ENCODE measurements around the gene MSI2.
"Not testable (repeated sequence)": the region's sequence is repeated elsewhere in the genome, so short reads cannot be mapped to it uniquely, and the experiment has no call there.

Gene MSI2

DNA sequence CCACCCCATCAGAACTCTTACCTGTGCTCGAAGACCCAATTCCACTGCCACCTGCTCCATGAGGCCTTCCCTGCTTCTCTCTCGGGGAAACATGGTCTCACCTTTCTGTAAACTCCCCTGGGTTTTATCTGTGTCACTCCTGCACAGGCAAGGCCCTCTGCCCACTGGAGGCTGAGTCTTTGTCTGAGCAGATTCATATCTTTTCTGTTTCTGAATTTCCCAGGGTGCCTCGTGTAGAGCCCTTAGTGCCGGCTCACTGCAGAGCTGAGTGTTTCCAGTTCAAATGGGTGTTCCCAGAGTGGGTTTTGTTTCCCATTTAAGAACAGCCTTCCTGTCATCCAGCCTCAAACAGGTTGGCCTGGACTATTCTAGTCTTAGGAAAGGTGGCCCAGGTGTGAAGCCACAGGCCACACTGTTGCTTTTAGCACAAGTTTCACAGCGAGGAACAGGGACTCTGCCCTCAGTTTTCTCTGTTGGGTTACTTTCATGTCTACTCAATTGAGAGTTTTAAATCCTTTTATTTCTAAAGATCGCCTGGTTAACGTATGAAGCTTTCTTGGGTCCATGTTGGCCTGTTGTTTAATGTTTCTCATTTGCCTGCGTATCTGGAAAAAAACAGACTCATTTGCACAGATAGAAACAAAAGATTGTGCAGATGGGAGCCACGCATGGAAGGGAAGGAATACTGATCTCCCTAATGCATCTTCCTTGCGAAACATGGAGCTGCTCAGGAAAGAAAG lies 228.7 kb downstream of the MSI2 start:
- DNase-seq (ENCODE audit: low spot score): no peak

DNA sequence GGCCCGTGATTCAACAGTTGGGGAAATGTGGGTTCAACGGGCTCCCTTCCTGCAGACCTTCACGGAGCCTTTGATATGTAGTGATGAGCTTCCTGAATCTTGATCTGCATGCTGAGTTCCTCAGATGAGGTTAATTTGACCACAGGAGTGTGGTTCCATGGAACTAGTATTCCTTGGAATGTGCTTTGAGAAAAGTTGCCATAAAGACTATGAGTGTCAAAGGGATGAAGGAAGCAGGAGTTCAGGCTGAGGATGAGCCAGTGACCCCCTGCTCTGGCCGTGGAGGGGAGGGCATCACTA lies 229.2 kb downstream of the MSI2 start:
- no peak for DNase-seq (ENCODE audit: low spot score)

DNA sequence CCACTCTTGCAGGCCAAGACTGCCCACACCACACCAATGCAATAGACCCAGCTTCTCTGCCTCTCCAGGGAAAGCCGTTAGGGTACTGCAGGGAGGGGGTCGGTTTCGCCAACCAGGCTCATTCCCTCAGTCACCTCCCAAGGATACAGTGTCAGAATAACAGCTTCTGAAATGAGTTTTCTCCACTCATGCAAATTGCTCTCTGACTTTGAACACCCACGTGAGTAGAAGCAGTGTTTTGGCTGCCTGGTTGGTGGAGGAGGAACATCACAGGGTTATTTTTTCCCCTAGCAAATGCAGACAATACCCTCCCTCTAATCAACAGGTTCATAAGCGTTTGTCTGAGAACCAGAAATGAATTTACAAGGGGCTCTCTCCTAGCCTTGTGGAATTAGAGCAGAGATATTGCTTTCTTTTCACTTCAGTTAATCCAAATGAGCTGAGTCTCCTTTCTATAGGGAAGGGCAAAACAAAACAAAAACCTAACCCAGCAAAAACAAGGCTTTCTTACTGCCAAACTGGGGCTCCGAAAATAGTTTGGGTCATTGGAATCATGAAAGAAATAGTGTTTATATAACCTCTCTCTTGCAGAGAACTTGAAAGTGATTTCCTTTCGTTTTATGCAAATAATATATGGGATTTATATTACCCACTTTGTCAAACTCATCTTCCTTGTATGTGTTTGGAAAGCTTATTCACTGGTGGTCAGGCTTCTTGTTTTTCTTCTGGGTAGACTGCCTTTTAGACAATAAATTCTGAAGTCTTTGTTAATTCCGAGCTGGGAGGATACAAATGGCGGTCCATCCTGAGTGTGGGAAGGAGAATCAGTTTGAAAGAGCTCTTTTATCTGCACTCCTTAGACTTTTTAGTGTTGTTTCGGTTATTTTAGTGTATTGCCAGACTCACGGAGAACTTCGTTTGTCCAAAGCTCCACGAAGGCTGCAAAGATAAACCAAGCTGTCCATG lies 229.9 kb downstream of the MSI2 start:
- no peak for DNase-seq (ENCODE audit: low spot score)

DNA sequence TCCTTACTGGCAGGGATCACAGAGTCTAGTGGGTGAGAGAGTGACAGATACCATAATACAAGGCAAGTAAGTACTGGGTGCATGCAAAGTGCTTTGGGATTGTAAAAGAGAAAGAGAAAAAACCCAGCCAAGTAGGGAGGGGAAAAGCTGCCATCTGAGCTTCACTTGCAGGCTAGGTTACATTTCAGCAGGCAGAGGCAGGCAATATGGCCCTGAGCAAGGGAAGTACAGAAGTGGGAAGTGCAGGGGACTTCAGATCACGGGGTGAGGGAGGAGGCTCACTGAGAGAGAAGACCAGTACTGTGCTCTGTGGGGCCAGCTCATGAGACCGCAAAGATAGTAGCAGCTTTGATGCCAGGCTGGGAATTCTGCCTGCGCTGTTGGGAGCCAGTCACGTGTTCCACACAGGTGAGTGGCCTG lies 230.6 kb downstream of the MSI2 start:
- no peak for DNase-seq (ENCODE audit: low spot score)

DNA sequence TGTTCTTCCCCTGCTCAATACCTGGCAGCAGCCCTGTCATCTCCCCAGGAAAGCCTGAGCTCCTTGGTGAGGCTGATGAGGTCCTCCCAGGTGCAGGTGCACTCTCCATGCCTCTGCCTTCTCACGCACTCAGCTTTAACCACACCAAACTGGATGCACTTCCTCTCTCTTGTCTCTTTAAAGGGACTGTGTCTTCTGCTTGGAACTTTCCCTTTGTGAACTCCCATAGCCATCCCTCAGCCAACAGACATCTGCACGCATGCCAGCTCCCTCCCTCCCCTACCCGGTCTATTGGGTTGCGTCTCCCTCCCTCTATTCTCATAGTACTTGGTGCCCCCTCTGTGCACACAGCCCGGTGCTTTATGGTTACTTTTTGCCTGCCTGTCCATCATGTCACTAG lies 231.2 kb downstream of the MSI2 start:
- no peak for DNase-seq (ENCODE audit: low spot score)

DNA sequence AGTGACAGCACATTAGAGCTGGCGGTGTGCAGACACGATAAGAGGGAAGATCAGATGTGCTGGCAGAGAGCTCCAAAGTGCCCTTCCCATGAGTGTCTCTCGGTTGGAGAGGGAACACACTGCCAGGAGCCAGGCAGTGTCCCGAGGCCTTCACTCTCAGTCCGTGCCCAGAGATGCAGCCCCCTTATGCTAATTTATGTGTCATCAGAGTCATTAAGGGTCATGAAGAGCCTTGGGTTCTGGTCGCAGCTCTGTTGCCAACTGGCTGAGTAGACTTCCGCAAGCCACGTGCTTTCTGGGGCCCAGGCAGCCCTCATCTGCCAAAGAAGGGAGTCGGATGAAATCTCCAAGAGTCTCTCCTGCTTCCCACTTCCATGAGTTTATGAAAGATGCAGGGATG lies 232.5 kb downstream of the MSI2 start:
- DNase-seq (ENCODE audit: low spot score): no peak

DNA sequence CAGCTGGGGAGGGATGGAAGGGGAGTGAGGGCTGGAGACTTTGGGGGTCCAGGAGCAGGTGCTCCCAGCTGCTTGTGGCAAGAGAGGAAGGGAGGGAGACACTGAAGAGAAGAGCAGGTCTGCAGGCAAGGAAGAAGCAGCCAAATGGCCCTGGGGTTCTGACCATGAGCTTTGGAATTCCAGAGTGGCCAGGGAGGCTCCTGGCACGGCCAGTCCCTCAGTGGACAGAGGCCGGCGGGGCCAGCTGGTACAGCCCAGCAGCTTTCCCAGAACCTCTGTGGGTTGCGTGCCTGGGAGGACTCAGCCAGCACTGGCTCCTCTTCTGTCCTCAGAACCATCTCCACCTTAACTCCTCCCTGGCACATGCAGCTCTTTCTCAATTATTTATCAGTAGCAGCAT lies 233.0 kb downstream of the MSI2 start:
- no peak for DNase-seq (ENCODE audit: low spot score)

DNA sequence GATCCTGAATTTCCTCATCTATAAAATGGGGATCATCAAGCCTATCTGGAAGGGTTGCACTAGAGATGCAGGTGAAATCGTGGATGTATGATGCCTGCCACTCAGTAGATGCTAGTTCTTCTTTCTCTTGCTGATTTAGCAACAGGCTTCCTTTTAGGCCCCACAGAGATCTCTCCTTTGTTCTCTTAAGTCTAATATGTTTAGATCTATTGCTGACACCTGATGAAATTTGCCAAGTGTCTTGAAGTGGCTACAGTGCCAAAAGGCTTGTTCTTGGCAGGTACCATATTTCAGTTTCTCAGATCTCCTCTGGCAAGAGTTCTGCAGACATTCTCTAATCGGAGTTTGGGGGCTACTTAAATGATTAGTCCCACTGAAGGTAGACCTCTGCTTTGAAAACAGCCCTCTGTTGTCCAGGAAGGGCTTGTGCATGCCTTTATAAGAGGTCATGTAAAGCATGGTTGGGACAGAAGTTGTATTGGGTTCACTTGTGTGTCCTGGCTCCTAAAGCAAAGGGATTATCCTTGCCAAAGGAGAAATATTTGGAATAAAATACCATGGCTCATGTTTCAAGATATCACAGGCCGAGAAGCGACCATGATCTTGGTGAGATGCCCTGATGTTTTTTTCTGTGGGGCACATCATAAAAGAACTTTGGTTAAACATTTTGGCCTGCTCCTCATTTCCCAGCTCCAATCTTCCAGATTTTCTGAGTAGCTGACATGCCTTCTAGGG lies 234.0 kb downstream of the MSI2 start:
- DNase-seq (ENCODE audit: low spot score): no peak

DNA sequence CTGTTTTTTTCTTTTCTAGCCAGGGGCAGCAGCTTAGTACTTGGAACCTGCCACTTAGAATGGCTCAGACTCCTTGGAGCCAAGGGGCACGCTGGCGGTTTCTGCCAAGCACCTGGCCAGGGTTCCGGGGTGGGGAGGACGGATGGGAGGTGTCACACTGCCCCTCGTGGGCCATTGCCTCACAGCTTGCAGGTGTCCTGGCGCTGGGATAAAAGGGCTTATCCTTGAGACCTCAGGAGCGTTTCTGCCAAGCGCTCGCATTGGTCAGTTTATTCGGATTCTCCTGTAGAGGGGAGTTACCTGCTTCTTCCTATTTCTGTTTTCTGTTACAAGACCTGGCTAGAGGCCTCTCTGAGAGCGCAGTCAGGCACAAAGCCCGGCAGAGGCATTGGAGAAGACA lies 234.6 kb downstream of the MSI2 start:
- DNase-seq (ENCODE audit: low spot score): no peak

DNA sequence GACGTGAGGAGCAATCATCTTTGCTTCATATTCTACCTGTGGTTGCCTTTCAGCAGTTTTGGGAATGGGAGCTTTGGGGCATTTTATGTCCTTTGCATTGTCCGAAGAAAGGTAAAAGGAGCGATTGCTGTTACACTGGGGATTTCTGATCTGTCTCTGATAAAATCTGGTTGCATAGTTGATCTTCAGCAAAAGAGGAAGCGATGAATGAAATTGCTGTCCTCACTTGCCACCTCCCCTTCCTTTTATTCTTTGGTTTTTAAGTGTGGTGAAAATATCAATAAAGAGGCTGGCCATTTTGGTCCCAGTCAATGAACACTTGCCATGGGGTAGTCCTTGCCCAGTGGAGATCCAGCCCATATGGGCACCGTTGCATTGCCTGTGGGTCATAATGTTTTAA lies 236.8 kb downstream of the MSI2 start:
- no peak for DNase-seq (ENCODE audit: low spot score)

DNA sequence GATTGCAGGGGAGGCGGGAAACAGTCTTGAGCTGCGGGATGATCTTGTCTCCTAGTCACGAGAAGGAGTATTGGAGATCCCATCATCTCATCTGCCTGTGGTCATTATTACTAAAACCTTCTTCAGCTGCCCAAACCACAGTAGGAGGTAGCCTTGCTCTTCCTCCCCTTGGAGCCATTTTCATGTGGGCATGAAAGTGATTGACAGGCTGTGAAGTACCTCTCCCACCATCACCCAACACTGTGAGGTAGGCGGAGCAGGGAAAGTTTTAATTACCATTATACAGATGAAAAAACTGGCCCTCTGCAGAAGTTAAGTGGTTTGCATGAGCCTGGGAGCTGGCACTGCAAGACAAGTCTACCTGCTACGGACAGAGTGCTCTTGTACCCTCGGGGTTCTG lies 237.3 kb downstream of the MSI2 start:
- DNase-seq (ENCODE audit: low spot score): no peak

DNA sequence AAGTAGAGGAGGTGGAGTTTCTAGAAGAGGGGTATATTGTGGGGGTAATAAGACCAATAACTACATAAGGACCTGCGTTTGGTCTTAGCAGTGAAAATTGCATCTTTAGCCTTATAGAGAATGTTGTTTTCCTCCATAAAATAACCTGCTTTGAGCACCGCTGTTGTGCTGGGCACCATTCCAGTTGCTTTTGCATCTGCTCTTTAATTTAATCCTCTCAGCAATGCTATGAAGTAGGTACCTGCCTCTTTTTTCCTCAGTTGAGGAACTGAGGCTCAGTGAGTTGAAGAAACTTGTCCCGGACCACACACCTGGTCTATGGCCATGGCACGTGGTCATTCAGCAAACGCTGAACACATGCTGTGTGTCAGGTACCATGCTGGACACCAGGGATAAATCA lies 238.1 kb downstream of the MSI2 start:
- no peak for DNase-seq (ENCODE audit: low spot score)

DNA sequence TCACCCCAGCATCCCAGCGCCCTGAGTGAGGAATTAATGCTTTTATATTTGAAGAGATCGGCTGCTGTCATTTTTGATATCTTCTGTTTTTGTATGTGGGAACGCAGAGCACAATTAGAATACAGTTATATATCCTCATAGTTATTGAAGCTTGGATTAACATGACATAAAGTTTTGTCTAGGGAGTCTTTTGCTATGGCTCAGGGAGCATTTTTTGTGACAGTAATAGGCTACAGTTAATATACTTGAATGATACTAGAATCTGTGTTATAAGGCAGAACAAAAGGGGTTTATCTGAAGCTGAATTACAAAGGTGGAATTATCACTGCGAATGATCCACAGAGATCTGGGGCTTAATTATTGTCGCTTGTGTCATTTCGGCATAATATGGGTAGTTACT lies 239.4 kb downstream of the MSI2 start:
- no peak for DNase-seq (ENCODE audit: low spot score)

DNA sequence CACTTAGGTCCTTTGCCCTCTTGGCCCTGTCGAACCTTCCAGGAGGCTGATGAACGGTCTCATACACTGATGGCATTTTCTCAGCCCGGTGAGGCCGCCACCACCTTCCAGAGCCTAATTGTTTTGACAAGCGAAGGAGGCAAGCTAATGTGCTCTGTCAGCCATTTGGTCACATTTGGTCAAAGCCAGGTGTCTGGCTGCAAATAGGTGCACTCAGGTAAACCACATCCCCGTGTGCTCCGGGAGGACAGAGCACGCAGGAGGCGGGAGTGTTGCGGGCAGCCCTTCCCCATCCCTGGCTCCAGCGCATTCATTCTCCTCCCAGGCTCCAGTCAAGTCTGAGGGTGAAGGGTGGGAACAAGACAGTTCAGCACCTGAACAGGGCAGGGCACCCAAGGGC lies 240.1 kb downstream of the MSI2 start:
- no peak for DNase-seq (ENCODE audit: low spot score)

DNA sequence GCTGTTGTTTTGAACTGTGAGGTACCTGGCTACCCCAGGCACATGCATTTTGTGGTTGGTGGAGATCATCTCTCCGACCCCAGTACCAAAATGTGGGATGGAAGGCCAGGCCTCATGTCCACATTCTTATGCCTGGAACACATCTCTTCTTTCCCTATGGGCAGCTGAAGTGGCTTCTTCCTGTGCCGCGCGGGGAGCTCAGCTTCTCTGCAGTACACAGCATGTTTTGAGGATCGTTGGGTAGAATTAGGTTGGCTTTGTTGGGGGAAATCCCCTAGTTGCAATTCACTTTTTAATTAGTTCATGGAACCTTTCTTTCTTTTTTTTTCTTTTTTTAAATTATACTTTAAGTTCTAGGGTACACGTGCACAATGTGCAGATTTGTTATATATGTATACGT lies 242.1 kb downstream of the MSI2 start:
- no peak for DNase-seq (ENCODE audit: low spot score)

DNA sequence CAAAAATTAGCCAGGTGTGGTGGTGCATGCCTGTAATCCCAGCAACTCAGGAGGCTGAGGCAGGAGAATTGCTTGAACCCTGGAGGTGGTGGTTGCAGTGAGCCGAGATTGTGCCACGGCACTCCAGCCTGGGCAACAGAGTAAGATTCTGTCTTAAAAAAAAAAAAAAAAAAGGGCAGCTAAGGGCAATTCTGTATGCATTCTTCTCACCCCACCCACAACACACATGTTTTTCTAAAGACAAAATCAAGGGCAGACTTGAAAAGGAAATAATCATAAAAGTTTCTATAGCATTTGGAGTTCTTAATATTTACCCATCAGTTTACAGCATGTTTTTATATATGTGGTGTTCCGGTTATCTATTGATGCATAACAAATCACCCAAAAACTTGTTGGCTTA lies 242.9 kb downstream of the MSI2 start:
- DNase-seq (ENCODE audit: low spot score): not testable (repeated sequence)

DNA sequence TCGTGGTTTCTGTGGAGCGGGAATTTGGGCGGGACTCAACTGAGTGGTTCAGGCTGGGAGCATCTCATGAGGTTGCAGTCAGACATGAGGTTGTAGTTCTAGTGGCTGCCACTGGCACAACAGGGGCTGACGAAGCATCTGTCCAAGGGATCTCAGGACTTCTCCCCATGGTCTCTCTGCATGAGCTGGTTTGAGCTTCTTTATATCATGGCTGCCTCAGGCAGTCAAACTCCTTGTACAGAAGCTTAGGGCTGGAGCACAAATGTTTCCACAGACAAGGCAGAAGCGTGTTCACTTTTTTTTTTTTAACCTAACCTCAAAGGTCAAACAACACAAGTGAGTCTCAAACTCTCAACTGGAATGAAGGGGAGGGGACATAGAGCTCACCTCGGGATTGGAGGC lies 243.3 kb downstream of the MSI2 start:
- DNase-seq (ENCODE audit: low spot score): no peak

DNA sequence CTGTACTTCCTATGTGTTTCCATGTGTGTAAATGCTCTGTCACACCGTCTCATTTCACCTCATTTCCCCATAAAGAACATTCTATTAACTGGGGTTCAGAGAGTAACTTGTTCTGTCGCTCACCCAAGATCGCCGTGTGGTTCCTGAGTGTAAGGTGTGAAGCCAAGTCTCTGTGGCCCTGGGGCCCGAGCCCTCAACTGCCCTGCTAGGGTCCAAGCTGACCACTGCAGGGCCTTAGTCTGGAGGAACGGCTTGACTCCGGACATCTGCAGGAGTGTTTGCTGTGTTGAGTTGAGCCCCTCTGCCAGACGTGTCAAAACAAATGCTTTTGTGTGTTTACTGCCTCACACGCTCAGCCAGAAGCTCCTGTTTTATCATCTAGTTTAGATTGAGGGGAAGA lies 244.7 kb downstream of the MSI2 start:
- no peak for DNase-seq (ENCODE audit: low spot score)

DNA sequence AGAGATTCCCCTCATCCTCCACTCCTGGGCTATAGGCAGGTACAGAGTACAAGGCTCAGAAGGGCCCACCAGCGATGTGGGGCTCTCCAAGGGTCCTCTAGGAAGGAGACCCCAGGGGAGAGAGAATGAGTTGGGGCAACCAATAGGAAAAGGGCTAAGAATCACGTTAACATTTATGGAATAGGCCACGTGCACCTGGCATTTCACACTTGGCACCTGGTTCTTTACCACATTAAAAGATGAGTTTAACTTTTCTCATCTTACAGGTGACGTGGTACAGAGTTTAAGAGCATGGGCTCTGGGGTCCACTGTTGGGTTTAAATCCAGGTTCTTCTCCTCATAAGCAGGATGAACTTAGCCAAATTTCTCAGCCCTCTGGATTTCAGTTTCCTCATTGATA lies 245.7 kb downstream of the MSI2 start:
- no peak for DNase-seq (ENCODE audit: low spot score)

DNA sequence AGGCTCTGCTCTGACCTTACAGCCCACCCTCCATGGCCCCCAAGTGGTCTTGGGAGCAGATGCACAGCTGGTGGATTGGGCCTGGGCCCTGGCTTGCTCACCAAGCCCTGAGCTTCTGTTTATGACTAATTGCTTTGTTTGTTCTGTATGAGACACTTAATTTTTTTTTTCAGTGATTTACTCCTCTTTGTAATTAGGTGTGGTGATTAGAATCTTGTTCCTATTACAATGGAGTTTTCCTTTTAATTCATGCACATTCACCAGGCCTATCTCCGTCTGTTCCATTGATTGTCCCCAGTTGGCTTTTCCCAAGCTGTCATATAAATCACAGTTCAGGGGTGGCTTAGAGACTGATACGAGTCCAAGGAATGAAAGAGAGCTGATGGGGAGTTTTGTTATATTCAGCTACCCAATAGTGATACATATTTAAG lies 246.5 kb downstream of the MSI2 start:
- DNase-seq (ENCODE audit: low spot score): no peak

DNA sequence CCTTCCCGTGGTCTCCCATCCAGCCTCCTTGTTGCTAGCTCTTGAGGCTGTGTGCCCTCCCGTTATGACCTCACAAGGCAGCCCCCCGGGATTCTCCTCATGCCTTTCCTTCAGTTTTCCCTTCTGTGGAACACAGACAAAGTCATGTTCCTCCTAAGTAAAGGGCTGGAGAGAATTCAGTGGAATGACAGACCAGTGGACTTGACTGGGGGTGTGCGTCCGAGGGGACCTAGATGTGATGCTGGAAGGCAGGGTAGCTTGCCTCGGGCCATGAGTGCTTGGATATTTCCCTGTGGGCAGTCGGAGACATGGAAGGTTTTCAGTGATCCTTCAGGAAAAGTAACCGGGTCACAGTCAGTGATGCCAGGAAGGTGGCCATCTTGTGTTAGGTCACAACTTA lies 247.9 kb downstream of the MSI2 start:
- DNase-seq (ENCODE audit: low spot score): no peak

DNA sequence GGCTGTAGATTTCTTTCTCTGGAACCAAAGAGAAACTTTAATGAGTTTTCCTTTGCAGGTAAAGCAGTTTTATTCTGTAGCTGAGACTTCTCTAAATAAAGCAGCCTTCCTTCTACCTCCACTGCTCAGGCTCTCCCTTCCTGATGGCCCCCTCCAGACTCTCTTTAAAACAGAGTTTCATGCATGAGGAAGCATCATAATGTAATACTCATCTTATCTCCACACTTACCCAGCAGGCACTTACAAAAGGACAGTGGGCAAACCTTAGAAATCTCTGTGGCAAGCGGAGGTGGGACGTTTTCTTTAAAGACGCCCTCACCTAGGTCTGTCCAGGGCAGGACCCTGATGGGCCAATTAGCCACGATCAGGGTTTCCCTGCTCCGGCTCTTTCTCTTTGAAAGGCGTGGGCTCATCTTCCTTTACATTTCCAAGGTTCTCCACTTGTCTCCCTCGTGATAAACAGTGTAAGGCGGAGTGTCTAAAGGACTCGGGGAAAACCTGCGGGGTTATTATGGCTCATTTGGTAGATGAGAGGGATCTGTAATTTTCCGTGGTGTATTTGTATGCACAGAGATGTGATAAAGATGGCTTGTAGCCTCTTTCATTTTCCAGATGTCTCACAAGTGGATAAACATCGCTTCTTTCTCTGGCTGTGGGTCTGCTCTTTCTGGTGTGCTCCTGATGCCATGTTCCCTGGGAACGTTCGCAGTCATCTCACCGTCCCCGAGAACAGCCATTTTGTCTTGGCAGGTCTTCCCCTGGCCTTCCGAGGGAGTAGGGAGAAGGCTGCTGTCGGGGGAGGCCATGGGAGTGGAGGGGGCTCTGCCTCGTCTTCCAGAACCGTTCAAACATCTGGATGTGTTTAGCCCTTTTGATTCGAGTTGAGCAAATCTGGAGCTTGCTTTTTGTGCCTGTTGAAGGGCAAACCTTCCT lies 249.8 kb downstream of the MSI2 start:
- DNase-seq (ENCODE audit: low spot score): no peak

All from AG08396 (cell line).